ENCODE data around the gene SLC6A8.
"Not testable (repeated sequence)": the region's sequence is repeated elsewhere in the genome, so short reads cannot be mapped to it uniquely, and the experiment has no call there.

The SLC6A8 gene

GRCh38 chrX:153671589-153672530 lies 15.9 kb upstream of the SLC6A8 start:
- DNase-seq (ENCODE audit: low read depth in 3 of 3) = no peak

DNA sequence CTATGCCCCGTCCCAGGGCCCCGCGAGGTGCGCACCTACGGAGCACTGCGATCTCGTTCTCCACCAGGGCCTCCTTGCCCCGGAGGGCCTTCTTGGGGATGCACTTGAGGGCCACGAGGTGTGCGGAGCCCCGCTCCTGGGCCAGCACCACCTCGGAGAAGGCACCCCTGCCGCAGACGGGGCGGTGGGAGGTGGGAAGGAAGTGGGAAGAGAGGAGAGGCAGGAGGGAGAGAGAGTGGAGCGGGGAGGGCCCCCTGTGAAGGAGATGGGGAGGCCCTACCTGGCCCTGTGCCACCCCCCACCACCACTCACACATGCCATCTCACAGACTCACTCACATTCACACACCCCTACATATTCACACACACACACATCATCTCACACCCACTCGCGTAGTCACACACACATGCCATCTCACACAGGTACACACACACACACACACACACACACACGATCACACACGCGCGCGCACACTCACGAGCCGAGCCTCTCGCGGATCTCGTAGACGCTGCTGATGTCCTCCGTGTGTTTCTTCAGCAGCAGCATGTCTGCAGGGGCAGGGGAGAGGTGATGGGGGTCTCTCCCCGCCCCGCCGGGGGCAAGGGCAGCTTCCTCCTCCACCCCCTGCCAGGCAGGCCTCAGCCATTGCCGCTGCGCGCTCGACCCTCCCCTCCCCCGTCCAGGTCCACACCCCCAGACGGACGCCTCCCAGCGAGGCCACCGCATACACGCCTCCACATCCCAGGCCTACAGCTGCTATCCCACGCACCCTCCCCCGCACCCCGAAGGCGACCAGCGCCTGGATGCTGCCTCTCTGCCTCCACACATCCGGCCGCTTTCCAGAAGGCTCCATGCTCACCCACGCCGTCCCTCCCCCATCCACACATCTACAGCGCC lies 14.9 kb upstream of the SLC6A8 start:
- no peak for DNase-seq (ENCODE audit: low read depth in 3 of 3)

GRCh38 chrX:153673428-153674218 lies 14.1 kb upstream of the SLC6A8 start, which contains the start of gene PNCK:
Gene PNCK (minus strand): TSS chrX:153673813. CDS start chrX:153673076, 737 bp downstream.
- no peak for DNase-seq (ENCODE audit: low read depth in 3 of 3)

DNA sequence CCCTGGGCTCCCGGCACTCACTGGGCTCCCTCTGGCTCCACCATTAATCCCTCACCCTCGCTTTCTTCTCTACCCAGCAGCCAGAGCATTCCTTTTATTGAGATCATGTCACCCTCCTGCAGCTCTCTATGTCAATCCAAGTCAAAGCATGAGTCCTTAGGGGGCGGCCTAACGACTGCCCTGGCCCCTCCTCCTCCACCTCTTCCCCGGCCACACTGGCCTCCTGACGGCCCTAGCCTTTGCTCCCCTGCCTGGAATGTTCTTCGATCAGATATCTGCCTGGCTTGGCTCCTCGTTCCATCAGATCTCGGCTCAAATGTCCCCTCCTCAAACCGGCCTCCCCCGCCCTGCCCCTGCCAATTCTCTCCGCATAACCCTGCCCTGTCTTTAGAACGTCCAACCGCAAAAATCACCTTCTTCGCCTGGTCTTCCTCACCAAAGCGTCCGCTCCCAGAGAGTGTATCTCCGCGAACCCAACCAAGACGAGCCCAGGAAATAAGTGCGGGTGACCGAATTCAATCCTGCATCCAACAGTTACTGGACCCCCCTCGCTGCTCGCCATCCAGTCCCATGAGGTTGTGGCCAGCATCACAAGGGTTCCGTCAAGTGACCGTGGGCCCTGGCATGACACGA lies 13.4 kb upstream of the SLC6A8 start:
- no peak for DNase-seq (ENCODE audit: low read depth in 3 of 3)

- DNase-seq (ENCODE audit: low read depth in 3 of 3) = no peak
These were observed 6.6 kb upstream of the SLC6A8 start for GRCh38 chrX:153681175-153681574.

DNA sequence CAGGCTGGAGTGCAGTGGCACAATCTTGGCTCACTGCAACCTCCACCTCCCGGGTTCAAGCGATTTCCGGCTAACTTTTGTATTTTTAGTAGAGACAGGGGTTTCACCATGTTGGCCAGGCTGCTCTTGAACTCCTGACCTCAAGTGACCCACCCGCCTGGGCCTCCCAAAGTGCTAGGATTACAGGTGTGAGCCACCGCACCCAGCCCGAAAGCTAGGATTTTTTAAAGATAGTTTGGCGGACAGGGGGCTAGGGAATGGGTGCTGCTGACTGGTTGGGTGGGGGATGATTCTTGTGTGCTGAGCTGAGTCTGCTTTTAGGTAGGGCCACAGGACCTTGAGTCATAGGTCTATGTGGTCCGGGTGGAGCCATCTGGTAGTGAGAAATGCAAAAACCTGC lies 4.2 kb upstream of the SLC6A8 start:
- DNase-seq (ENCODE audit: low read depth in 3 of 3) = not testable (repeated sequence)

DNA sequence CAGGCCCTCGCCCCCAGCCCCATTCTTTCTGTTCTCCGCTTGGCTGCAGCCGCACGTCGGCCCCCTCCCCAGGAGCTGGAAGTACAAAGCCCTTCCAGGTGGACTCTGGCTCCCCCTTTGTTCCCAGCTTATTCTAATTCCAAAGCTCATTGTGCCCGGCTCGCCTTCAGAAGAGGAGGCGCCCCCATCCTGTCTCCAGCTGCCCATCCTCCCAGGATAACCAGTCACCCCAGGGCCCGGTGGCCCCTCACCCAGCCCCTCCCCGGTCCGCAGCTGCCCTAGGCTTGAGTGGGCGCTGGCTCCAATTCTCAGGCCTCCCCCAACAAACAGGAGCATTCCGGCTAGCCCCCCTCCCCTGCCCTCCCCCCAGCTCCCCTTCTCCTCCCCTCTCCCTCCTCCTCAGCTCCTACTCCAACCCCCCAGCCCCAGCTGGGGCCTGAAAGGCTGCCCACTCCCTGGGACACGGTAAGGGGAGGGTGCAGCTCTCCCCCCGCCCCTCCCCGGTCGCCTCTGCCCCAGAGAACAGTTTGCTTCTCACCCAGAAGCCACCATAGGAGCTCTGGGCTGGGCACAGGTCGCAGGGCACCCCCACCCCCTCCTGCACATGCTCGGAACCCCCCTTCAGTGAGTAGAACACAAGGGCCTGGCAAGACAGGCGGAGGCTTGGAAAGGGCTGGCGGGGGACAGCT lies 3.1 kb upstream of the SLC6A8 start:
- no peak for DNase-seq (ENCODE audit: low read depth in 3 of 3)

- DNase-seq (ENCODE audit: low read depth in 3 of 3) = no peak
These were observed 2.6 kb upstream of the SLC6A8 start for GRCh38 chrX:153685156-153685536.

GRCh38 chrX:153685751-153686696 lies 1.7 kb upstream of the SLC6A8 start:
- no peak for DNase-seq (ENCODE audit: low read depth in 3 of 3)

GRCh38 chrX:153686711-153687110 lies 1.0 kb upstream of the SLC6A8 start:
- no peak for DNase-seq (ENCODE audit: low read depth in 3 of 3)

DNA sequence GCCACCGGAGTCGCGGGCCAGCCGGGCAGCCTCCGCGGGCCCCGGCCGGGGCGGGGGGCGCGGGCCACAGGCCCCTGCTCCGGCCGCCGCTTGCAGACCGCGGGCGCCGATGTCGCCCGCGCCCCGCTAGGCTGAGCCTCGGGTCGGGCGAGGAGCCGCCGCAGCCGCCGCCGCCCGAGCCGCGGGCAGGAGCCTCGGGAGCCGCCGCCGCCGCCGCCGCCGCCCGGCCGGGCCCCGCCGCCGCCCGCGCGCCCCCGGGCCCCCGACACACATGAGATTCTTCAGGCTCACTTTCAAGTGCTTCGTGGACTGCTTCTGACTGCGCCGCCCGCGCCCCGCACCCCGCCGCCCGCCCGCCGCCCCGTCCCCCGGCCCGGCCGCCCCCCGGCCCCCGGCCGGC lies 345 bp downstream of the SLC6A8 start:
- no peak for DNase-seq (ENCODE audit: low read depth in 3 of 3)

- no peak for DNase-seq (ENCODE audit: low read depth in 3 of 3)
These were observed 780 bp downstream of the SLC6A8 start for GRCh38 chrX:153688506-153688905.

DNA sequence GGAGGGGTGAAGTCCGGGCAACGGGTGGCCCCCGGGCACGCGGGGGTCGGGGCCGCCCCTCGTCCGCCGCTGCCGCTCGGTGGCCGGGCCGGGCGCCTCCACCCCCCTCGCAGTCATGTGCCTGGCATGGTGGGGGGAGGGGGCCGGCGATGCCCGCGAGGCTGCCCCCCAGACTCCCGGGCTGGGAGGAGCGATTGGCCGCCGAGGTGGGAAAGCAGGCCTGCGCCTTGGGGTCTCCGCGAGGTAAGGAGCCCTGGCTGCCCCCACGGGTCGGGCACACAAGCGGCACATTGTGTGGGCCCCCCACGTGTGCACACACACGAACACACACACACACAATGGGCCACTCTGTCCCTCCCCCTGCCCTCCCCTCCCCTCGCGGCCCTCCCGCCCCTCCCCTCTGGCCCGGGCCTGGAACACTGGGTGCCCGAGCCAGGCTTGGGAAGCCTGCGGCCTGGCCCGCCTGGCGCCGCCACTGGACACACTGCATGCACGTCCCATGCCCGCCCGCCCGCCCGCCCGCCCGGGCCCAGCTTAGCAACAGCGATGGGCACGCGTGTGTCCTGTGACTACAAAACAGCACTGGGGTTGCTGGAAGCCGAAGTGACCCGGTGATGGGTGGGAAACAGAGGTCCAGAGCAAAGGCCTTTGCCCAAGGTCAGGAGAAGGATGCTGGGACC lies 1.3 kb downstream of the SLC6A8 start:
- no peak for DNase-seq (ENCODE audit: low read depth in 3 of 3)

GRCh38 chrX:153689654-153690465 lies 2.1 kb downstream of the SLC6A8 start:
- DNase-seq (ENCODE audit: low read depth in 3 of 3) = no peak

DNA sequence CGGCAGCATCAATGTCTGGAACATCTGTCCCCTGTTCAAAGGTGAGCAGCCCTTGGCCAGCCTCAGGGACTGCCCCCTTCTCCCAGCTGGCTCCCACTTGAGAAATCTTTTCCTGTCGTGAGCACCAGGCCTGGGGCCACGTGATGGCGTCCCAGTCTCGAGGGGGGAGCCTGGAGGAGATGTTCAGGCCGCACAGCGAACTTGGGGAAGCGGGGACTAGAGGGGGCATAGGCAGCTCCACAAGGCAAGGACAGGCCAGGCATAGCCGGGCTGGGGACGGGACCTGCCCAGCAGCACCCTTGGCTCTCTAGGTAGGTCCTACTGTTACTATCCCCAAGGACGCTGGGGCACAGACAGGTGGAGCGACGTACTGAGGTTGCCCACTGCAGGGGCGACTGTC lies 2.7 kb downstream of the SLC6A8 start:
- no peak for DNase-seq (ENCODE audit: low read depth in 3 of 3)

GRCh38 chrX:153691032-153691827 lies 3.5 kb downstream of the SLC6A8 start:
- not testable (repeated sequence) for DNase-seq (ENCODE audit: low read depth in 3 of 3)

DNA sequence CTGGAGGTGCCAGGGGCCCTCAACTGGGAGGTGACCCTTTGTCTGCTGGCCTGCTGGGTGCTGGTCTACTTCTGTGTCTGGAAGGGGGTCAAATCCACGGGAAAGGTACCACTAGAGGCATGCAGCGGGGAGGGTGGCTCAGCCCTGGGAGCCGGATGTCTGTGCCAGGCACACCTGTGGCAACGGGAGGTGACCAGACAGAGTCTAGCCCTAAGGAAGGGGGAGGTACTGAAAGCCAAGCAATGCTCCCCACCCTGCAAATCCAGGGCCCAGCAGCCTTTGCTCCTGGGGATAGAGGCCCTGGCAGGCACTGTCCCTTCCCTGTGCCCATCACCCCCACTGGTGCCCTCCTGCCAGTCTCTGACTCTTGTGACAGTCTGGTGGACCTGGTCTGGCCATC lies 4.3 kb downstream of the SLC6A8 start:
- DNase-seq (ENCODE audit: low read depth in 3 of 3) = no peak
